ENCODE results near the gene IRF9. TPM values are rescaled to one million over a fixed set of nuclear protein-coding genes. Genes with fewer than 3 reads are reported as not detected.

Gene IRF9
- total RNA-seq, 1 donor from 2014 or later, result 45.1 TPM

DNA sequence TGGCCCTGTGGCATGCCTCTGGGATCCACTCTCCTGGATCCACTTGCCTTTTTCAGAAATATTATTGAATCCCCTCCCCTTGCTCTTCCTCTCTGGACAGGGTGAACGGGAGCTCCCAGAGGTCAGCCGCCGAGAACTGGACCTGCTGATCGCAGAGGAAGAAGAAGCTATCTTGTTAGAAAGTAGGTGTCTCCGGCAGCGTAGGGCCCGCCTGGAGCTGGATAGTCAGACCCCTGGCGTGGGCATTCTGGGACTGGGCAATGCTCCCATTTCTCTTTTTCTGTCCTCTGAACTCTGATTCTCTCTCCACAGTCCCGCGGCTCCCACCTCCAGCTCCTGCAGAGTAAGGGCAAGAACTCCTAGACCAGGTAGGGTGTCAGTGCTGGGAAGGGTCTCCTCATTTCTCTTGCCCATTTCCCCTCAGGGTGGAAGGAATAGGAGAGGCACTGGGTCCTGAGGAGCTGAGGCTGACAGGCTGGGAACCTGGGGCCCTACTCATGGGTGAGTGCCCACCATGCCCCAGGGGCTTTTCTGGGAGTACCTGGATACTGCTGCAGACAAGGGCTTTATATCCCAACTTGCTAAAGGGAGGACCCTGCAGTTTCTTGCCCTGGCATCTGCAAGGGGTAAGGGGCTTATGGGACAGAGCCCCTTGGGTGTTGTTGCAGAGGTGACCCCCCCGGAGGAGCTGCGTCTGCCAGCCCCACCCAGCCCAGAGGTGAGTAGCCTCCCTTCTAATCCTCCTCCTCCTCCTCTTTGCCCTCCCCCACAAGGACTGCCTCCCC is 16.2 kb downstream of the IRF9 start:
- TF ChIP-seq, protein P1, sequence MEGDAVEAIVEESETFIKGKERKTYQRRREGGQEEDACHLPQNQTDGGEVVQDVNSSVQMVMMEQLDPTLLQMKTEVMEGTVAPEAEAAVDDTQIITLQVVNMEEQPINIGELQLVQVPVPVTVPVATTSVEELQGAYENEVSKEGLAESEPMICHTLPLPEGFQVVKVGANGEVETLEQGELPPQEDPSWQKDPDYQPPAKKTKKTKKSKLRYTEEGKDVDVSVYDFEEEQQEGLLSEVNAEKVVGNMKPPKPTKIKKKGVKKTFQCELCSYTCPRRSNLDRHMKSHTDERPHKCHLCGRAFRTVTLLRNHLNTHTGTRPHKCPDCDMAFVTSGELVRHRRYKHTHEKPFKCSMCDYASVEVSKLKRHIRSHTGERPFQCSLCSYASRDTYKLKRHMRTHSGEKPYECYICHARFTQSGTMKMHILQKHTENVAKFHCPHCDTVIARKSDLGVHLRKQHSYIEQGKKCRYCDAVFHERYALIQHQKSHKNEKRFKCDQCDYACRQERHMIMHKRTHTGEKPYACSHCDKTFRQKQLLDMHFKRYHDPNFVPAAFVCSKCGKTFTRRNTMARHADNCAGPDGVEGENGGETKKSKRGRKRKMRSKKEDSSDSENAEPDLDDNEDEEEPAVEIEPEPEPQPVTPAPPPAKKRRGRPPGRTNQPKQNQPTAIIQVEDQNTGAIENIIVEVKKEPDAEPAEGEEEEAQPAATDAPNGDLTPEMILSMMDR (conservative IDR thresholded peaks at IDR 0.05; ENCODE audit: low read depth, low read length), result no peak
- no peak overlapping the region for H3K4me3 ChIP-seq (ENCODE audit: low read depth, low read length)
- DNase-seq (ENCODE audit: low read depth), result no peak

DNA sequence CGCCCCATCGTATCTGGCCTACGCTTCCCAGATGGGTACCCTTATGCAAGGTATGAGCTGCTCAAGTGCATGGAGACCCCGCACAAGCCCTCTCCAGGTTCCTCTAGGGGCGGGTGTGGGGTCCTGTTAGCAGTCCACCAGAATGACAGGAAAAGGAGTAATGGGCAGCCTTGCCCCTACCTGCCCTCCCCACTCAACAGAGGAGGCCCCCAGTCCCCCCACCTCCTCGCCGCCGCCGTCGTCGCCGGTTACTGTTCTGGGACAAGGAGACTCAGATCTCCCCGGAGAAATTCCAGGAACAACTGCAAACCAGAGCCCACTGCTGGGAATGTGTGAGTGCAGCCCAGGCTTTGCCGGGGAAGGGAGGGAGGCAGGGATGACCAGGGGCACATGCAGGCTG is 16.8 kb downstream of the IRF9 start:
- no peak overlapping the region for H3K4me3 ChIP-seq (ENCODE audit: low read depth, low read length)
- no peak for DNase-seq (ENCODE audit: low read depth)
- TF ChIP-seq, protein P1 (conservative IDR thresholded peaks at IDR 0.05; ENCODE audit: low read depth, low read length), result no peak

DNA sequence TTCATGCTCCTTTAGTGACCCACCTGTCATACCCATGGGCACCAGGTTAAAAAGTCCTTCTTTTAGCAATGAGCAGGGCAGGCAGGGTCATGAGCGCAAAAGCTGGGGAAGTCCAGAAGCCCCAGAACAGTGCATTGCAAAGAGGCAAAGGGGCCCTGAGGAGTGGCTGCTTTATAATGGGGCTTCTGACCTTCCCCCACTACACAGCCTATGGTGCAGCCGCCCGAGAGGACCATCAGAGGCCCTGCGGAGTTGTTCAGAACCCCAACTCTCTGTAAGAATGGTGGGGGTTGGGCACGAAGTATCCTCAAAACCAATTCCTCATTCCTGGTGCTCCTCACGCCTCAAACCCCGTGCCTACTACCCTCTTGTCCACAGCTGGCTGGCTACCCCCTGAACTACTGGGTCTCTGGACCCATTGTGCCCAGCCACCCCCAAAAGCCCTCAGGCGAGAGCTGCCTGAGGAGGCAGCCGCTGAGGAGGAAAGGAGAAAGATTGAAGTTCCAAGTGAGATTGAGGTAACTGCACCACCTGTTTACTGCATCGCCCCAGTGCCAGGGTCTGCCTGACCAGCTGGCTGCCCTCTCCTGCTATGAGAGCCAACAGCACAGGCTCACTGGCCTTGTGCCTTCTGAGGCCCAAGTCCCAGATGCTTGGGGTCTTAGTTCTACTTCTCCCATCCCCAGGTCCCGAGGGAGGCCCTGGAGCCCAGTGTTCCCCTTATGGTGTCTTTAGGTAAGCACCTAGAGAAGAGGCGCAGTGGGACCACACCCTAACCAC is 17.5 kb downstream of the IRF9 start:
- TF ChIP-seq, protein P1 (conservative IDR thresholded peaks at IDR 0.05; ENCODE audit: low read depth, low read length), result no peak
- DNase-seq (ENCODE audit: low read depth), result no peak
- H3K4me3 ChIP-seq (ENCODE audit: low read depth, low read length), result no peak overlapping the region

DNA sequence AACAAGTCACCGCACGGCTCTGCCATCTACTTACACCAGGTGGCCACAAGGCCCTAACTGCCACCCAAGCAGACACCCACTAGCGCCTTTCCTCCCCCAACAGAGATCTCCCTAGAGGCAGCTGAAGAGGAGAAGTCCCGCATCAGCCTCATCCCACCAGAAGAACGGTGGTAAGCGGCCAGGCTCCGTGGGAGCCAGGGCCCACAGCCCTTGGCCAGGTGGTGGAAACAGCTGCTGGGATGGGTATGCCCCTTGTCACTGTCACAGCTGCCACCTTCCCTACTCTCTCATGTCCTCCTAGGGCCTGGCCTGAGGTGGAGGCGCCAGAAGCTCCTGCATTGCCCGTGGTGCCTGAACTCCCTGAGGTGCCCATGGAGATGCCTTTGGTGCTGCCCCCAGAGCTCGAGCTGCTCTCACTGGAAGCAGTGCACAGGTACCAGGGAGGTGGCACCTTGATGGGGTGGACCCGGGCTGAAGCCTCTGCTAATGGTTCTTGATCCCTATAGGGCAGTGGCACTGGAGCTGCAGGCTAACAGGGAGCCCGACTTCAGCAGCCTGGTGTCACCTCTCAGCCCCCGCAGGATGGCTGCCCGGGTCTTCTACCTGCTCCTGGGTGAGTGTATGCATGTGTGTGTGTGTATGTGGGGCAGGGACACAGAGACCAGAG is 18.4 kb downstream of the IRF9 start:
- TF ChIP-seq, protein P1 (conservative IDR thresholded peaks at IDR 0.05; ENCODE audit: low read depth, low read length), result no peak
- no peak overlapping the region for H3K4me3 ChIP-seq (ENCODE audit: low read depth, low read length)
- no peak for DNase-seq (ENCODE audit: low read depth)

DNA sequence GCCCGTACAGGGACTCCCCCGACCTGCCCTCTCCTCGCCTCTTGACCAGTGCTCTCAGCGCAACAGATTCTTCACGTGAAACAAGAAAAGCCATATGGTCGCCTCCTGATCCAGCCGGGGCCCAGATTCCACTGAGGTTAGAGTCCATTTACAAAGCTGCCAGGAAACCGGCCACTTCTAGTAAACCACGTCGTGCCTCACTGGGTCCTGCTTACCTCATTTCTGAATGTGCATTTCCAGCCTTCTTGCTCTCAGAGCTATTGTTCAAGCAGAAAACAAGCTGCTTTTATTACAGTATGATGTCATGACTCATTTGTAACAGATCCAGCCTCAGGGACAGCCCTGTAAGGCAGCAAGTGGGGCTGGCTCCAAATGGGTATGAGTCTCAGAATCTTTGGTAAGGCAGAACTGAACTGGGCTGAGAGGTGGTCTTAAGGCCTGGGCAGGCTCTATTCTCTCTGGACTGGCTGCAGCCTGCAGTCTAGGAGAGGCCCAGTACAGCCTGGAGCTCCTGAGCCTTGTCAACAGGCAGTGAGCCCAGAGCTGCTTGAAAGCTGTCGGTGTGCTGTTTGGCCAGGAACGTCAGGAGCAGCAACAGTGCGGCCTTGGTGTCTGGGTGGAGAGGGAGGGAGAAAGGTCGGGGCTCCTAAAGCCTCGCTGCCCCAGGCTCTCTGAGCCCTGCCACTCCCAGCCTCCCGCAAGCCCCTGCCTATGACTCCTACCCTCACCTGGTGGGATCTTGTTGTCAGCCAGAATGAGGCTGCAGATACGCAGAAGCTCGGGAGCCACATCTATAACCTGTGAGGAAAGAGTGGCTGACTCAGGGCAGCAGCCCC is 19.1 kb downstream of the IRF9 start:
- TF ChIP-seq, protein P1 (conservative IDR thresholded peaks at IDR 0.05; ENCODE audit: low read depth, low read length), result no peak
- peak; percentile 97 for DNase-seq (ENCODE audit: low read depth)
- H3K4me3 ChIP-seq (ENCODE audit: low read depth, low read length), result no peak overlapping the region

DNA sequence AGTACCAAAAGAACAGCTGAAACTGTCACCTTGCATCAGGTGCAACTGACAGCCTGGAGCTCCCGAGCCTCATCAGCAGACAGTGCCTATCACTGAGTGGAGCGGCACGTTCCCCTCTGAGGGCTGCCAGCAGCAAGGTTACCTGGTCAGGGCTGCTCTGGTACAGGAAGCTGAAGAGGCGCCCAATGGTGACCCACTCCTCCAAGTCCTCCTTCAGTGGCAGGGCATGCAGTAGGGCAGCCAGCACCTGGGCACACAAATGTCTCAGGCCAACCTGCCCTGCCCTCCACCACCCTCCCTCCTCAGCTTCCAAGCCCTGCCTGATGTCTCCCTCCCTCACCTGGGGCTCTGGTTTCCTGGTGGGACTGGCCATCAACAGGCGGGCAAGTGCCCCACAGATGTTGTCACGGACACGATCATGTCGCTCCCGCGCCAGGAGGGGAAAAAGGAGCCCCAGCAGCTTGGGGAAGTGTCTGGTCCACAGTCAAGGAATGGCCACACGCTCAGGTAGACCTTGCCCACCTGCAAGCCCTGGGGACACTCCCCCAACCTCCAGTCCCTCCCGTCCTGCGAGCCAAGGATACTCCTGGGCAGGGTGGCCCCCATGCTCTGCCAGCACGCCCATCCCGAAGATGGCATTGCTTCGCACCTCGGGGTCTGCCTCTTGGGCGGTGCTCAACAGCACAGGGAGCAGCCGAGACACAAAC is 20.5 kb downstream of the IRF9 start:
- no peak overlapping the region for H3K4me3 ChIP-seq (ENCODE audit: low read depth, low read length)
- TF ChIP-seq, protein P1 (conservative IDR thresholded peaks at IDR 0.05; ENCODE audit: low read depth, low read length), result no peak
- no peak for DNase-seq (ENCODE audit: low read depth)
